OCI-LY3 (cell line): ENCODE measurements around the gene CLCN5.

ENCODE experiments used
- CTCF ChIP-seq: fragments of 200-600, 300-600 bp; sonication (generic); IDR thresholded peaks from 2 replicates; pipeline ENCODE4 v1.5.1; 2014; ENCODE audit warnings: antibody characterized with exemption, low read length, low read depth
- EZH2phosphoT487 ChIP-seq: fragments of 200-600 bp; shearing (Covaris generic); IDR thresholded peaks from 2 replicates; pipeline ENCODE4 v1.6.1; 2018; ENCODE audit warnings: antibody characterized with exemption, mixed run types, low read depth

- peak; percentile 49; the same call in 1 of the 2 replicates for TF ChIP-seq CTCF
- TF ChIP-seq EZH2phosphoT487 = no peak
Observed at GRCh38 chrX:49876750-49877149, 45.6 kb upstream of the CLCN5 start.
